Activated T-cell treated with anti-CD3 and anti-CD28 coated beads, Interleukin-2, amount 50 U/mL, for 72 hours (primary cell): ENCODE results near the gene NBAS. TPM values are rescaled to one million over a fixed set of nuclear protein-coding genes. Genes with fewer than 3 reads are reported as not detected.
"Not testable (repeated sequence)": the region's sequence is repeated elsewhere in the genome, so short reads cannot be mapped to it uniquely, and the experiment has no call there.

Experiments used
- ATAC-seq, 2 donors: fragments of 150-1000 bp; cut with Tn5 transposase; replicated peaks in 1 of 2; 2 replicates each; pipeline ENCODE4 v1.10.0; 2021; ENCODE audit warnings: moderate library complexity in 2 of 2, mild to moderate bottlenecking in 1 of 2
- DNase-seq, 2 donors: peaks; one replicate each; pipeline ENCODE4 v3.0.0; 2021 to 2022; ENCODE audit warnings: mixed read lengths in 1 of 2
- H3K27ac Mint-ChIP-seq: one replicate; pipeline ENCODE4 v1.8.0; 2022; ENCODE audit warnings: mild to moderate bottlenecking, moderate library complexity, mixed read lengths
- H3K27me3 Mint-ChIP-seq: one replicate; pipeline ENCODE4 v1.8.0; 2022; ENCODE audit warnings: low read depth, mixed read lengths
- H3K36me3 Mint-ChIP-seq, 2 donors: one replicate each; pipeline ENCODE4 v1.8.0; 2022; ENCODE audit warnings: mixed read lengths in 2 of 2, mild to moderate bottlenecking in 1 of 2; ENCODE audit not compliant: insufficient read depth in 2 of 2
- H3K4me1 Mint-ChIP-seq: one replicate; pipeline ENCODE4 v1.8.0; 2022; ENCODE audit warnings: low read depth, mixed read lengths
- H3K4me3 Mint-ChIP-seq, 2 donors: one replicate each; pipeline ENCODE4 v1.8.0; 2022; ENCODE audit warnings: mild to moderate bottlenecking in 2 of 2, mixed read lengths in 2 of 2, moderate library complexity in 2 of 2
- H3K9me3 Mint-ChIP-seq, 2 donors: one replicate each; pipeline ENCODE4 v1.8.0; 2022; ENCODE audit warnings: mixed read lengths in 2 of 2
- total RNA-seq, 2 donors: library from RNA; stranded (reverse); gene quantifications; one replicate each; pipeline ENCODE4 v1.2.3, GENCODE V29; 2022

Gene NBAS
- total RNA-seq, 2 donors from 2014 or later: 45.9 to 50.8 TPM

DNA sequence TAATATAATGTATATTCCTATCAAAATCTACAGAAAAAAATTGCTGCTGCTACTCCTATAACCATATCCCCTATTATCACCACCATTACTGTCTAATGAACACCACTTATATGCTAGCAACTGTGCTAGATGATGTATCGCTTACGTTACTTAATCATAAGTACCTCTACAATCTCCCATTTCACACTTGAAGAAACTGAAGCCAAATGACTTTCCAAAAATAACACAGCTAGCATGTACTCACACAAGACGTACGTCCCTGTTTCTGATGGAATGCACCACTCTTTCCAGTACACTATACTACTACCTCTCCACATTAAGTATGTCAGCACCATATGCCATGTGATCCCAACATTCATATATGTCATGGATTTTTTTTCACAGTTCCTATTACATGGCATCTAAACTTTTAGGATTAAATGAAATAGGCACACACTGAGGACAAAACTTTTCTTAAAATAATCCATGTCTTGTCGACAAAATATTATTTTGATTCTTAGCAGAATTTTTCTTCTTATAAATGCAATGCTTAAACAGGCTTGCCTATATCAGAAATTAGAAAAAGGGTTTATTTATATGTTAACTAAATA is 112.8 kb downstream of the NBAS start:
- ATAC-seq: no peak
- DNase-seq: no peak
- Mint-ChIP-seq H3K4me3 (no peak overlapping the region), H3K4me1 (no peaks in the 10 kb centered on the region), H3K9me3 (peaks cover 0 to 5% of the 10 kb centered on the region in 2 donors), H3K27me3 (no peaks in the 10 kb centered on the region), H3K27ac (no peak overlapping the region), H3K36me3 (peaks cover 7 to 21% of the 10 kb centered on the region in 2 donors)

DNA sequence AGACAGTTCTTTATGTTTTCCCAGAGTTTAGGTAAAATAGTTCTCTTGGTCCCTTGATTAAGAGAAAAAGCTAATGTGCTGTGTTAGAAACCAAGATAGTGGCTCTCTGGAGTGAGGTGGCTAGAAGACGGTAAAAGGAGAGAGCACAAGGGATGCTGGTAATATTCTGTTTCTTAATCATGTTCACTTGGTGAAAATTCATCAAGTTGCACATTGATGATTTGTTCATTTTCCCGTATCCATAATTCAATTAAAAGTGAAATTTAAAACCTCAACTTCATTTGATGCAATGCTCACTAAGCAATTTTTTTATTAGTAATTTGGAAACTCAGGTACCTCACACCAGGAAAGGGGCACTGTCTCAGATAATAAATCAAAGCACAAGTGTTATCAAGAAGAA is 113.8 kb downstream of the NBAS start:
- DNase-seq (no peak), ATAC-seq (no peak)
- H3K4me3 Mint-ChIP-seq: no peak overlapping the region
- H3K36me3 Mint-ChIP-seq: peaks cover 7 to 17% of the 10 kb centered on the region in 2 donors
- H3K27ac Mint-ChIP-seq: no peak overlapping the region
- H3K4me1 Mint-ChIP-seq: no peaks in the 10 kb centered on the region
- peaks cover 0 to 5% of the 10 kb centered on the region in 2 donors for H3K9me3 Mint-ChIP-seq
- H3K27me3 Mint-ChIP-seq: no peaks in the 10 kb centered on the region

DNA sequence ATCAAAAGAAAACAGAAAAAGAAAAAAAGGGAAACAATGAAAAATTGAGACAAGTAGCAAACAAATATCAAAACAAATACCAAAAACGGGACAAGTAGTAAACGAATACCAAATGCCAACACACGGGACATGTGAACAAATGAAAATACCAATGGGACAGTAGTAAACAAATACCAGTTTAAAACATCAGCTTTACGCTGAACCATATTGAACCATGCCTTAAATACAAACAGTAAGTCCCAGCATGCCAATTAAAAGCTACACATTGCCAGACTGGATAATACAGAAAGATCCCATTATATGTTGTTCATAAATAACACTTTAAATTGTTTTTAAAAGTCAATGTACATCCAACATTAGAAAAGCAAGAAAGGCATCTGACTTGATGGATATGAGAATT is 114.2 kb downstream of the NBAS start:
- Mint-ChIP-seq H3K27ac (no peak overlapping the region), H3K36me3 (peaks cover 7 to 18% of the 10 kb centered on the region in 2 donors), H3K27me3 (no peaks in the 10 kb centered on the region), H3K4me3 (no peak overlapping the region), H3K4me1 (no peaks in the 10 kb centered on the region), H3K9me3 (peaks cover 0 to 5% of the 10 kb centered on the region in 2 donors)
- no peak for DNase-seq
- no peak for ATAC-seq

DNA sequence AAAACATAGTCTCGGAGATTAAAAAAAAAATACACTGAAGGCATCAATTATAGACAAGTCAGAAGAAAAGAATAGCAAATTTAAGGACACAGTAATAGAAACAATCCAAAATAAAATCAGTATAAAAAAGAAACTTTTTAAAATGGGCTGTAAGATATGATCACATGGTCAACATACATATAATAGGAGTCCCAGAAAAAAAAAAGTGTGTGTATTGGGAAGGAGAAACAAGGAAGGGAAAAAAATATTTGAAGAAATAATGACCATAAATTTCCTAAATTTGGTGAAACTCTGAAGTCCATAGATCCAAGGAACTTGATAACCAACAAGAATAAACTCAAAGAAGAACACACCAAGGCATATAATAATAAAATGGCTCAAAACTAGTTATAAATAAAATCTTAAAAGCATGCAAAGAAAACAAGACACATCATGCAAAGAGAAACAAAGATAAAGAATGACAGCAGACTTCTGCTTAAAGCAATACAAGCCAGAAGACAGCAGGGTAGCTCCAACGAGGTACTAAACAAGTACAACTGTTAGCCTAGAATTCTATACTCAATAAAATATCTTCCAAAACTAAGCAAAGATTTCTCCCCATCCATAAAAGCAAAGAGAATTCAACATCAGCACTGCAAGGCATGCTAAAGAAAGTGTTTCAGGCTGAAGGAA is 115.1 kb downstream of the NBAS start:
- H3K4me1 Mint-ChIP-seq: no peaks in the 10 kb centered on the region
- H3K27ac Mint-ChIP-seq: no peak overlapping the region
- no peak overlapping the region for H3K4me3 Mint-ChIP-seq
- DNase-seq (no peak), ATAC-seq (no peak)
- peaks cover 7 to 13% of the 10 kb centered on the region in 2 donors for H3K36me3 Mint-ChIP-seq
- H3K27me3 Mint-ChIP-seq: no peaks in the 10 kb centered on the region
- peaks cover 0 to 5% of the 10 kb centered on the region in 2 donors for H3K9me3 Mint-ChIP-seq

DNA sequence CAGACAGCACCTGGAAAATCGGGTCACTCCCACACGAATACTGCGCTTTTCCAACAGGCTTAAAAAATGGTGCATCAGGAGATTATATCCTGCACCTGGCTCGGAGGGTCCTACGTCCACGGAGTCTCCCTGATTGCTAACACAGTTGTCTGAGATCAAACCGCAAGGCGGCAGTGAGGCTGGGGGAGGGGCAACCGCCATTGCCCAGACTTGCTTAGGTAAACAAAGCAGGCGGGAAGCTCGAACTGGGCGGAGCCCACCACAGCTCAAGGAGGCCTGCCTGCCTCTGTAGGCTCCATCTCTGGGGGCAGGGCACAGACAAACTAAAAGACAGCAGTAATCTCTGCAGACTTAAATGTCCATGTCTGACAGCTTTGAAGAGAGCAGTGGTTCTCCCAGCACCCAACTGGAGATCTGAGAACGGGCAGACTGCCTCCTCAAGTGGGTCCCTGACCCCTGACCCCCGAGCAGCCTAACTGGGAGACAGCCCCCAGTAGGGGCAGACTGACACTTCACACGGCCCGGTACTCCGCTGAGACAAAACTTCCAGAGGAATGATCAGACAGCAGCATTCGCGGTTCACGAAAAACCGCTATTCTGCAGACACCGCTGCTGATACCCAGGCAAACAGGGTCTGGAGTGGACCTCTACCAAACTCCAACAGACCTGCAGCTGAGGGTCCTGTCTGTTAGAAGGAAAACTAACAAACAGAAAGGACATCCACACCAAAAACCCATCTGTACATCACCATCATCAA is 121.2 kb downstream of the NBAS start:
- H3K27ac Mint-ChIP-seq, DNase-seq, H3K36me3 Mint-ChIP-seq, H3K9me3 Mint-ChIP-seq, H3K4me3 Mint-ChIP-seq, ATAC-seq, H3K27me3 Mint-ChIP-seq: not testable (repeated sequence)
- H3K4me1 Mint-ChIP-seq: peaks cover 17% of the 10 kb centered on the region

DNA sequence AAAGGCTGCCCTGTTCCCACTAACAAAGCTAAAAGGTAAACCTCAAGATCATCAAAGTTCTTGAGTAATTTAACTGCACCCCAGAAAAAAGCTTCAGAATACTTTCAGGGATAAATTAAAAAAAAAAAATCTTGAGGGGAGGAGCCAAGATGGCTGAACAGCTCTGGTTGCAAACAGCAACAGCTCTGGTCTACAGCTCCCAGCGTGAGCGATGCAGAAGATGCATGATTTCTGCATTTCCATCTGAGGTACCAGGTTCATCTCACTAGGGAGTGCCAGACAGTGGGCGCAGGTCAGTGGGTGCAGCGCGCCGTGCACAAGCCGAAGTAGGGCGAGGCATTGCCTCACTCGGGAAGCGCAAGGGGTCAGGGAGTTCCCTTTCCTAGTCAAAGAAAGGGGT is 121.8 kb downstream of the NBAS start:
- not testable (repeated sequence) for H3K9me3 Mint-ChIP-seq, H3K27me3 Mint-ChIP-seq, H3K4me3 Mint-ChIP-seq, H3K27ac Mint-ChIP-seq, H3K36me3 Mint-ChIP-seq, ATAC-seq, DNase-seq
- H3K4me1 Mint-ChIP-seq: peaks cover 17% of the 10 kb centered on the region

DNA sequence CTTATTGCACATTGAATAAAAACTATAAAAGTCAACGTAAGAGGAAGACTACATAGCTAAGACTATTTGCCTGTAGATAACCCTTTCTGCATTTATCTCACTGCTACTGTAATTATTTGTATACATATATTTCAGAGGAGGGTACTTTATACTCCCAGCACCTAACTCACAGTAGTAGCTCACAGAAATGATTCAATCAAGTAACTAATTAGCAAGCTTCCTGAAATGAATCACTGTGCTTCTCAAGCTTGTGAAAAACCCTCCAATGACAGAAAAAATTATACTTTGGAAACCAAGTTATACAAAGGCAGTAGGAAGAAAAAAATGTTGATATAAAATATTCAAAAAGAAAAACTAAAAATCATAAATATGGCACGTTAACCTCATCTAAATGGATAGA is 124.9 kb downstream of the NBAS start:
- Mint-ChIP-seq H3K36me3 (peaks cover 1 to 4% of the 10 kb centered on the region in 2 donors), H3K4me3 (no peak overlapping the region), H3K27me3 (no peaks in the 10 kb centered on the region), H3K4me1 (peaks cover 17% of the 10 kb centered on the region), H3K9me3 (no peaks in the 10 kb centered on the region), H3K27ac (no peak overlapping the region)
- DNase-seq (no peak), ATAC-seq (peak in 1 of 2 donors; percentile 39)

DNA sequence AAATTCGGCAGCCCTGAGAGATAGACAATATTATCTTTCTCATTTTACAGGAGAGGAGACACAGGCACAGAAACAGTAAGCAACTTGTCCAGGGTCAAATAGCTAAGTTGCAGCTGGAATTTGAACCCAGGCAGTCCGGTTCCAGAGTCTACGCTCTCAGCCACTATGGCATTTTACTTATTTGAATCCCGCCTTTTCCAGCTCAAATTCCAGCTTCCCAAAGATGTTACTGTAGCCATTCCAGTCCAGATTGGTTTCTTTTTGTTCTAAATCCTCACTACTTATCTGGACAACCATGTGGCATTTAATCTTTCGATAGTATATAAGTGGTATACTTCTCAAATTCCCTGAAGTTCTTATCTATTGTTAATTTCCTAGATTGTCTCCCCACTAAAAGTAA is 125.7 kb downstream of the NBAS start:
- DNase-seq (no peak), ATAC-seq (no peak)
- H3K9me3 Mint-ChIP-seq: no peaks in the 10 kb centered on the region
- H3K27me3 Mint-ChIP-seq: no peaks in the 10 kb centered on the region
- H3K27ac Mint-ChIP-seq: no peak overlapping the region
- peaks cover 17% of the 10 kb centered on the region for H3K4me1 Mint-ChIP-seq
- peaks cover 1 to 4% of the 10 kb centered on the region in 2 donors for H3K36me3 Mint-ChIP-seq
- no peak overlapping the region for H3K4me3 Mint-ChIP-seq

DNA sequence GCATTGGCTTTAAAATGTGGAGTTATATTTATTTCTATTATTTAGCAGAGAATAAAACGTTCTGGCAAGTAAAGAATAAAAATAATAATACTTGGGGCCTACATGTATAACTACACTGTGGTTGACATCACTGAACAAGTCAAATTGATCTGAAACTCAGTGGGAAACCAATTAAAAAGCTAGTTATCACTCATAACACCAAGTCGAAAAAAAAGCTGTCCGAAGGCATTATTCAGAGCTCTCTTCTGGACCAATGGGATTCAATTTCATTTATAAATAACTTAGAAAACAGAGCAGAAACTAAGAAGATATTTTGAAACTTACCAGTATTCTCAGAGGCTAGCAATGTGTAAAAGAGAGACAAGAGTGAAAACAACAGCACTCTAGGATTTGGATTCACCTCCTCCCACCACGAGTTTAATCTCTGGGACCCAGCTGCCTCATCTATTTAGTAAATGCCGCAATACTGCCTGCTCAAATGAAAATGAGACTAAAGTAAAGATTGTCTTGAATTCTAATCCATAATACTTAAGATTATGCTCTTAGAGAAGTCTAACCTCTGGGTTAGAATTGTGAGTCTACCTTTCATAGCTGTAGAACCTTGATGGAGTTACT is 128.4 kb downstream of the NBAS start:
- Mint-ChIP-seq H3K27me3 (no peaks in the 10 kb centered on the region), H3K36me3 (peaks cover 0 to 1% of the 10 kb centered on the region in 2 donors), H3K9me3 (no peaks in the 10 kb centered on the region)

DNA sequence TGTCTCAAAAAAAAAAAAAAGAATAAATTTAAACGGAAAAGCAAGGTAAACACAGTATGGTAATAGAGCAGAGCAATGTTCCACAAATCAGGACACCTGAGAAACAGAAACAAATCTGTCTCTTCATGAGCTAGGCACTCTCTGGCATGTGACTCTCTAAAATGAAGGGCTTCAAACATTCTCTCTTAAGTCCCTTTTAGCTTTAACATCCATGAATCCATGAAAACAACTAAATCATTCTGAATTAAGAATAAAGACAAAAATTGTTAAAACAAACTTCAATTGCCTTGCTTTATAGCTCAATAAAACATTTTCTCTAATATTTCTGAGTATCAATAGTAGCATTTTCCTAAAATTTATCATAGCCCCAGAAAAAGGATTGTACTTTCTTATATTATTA is 132.1 kb downstream of the NBAS start:
- H3K4me3 Mint-ChIP-seq: no peak overlapping the region
- ATAC-seq (no peak), DNase-seq (no peak)
- no peak overlapping the region for H3K27ac Mint-ChIP-seq
- no peaks in the 10 kb centered on the region for H3K9me3 Mint-ChIP-seq
- H3K36me3 Mint-ChIP-seq: peaks cover 0 to 1% of the 10 kb centered on the region in 2 donors
- H3K4me1 Mint-ChIP-seq: no peaks in the 10 kb centered on the region
- no peaks in the 10 kb centered on the region for H3K27me3 Mint-ChIP-seq

More for the DNA sequence above, 128.4 kb downstream of the NBAS start:
- no peak for DNase-seq
- no peak overlapping the region for H3K27ac Mint-ChIP-seq
- no peak for ATAC-seq
- H3K4me3 Mint-ChIP-seq: no peak overlapping the region
- H3K4me1 Mint-ChIP-seq: peaks cover 12% of the 10 kb centered on the region

DNA sequence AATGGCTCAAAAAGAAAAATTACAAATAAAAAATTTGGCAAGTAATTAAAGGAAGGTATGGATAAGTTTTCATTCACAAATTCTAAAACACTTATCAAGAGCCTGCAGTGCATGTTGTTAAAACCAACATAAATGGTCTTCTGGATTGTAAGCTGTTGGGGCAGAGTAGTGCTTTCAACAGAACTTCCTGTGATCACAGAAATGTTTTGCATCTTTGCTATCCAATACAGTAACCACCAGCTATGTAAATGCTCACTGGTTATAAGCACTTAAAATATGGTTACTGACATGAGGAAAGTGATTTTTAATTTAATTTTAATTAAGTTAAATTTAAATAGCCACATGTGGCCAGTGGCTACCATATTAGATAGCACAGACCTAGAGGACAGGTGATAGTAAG is 133.1 kb downstream of the NBAS start:
- Mint-ChIP-seq H3K4me3 (no peak overlapping the region), H3K9me3 (no peaks in the 10 kb centered on the region), H3K27me3 (no peaks in the 10 kb centered on the region), H3K4me1 (no peaks in the 10 kb centered on the region), H3K36me3 (peaks cover 0 to 1% of the 10 kb centered on the region in 2 donors), H3K27ac (no peak overlapping the region)
- no peak for DNase-seq
- no peak for ATAC-seq

DNA sequence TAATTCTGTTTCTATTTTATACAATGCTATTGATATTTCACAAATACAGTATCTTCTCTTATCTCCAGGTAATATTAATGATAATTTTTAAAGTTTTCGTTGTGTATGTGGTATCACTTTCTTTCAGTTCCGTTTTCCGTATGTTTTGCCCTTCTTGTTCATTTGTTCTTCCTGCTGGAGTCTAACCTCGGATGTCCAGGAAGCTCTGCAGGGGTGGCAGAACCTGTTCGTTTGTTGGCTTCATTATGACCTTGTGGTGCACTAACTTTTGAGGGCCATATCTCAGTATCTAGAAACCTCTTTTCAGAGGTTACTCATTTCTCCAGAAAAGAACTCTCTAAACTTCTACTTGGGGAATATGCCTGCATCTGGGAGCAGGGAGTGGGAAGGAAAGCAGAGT is 134.5 kb downstream of the NBAS start:
- no peak for ATAC-seq
- peaks cover 0 to 1% of the 10 kb centered on the region in 2 donors for H3K36me3 Mint-ChIP-seq
- peak overlapping the region; percentile 41 for H3K27ac Mint-ChIP-seq
- H3K4me1 Mint-ChIP-seq: no peaks in the 10 kb centered on the region
- H3K9me3 Mint-ChIP-seq: no peaks in the 10 kb centered on the region
- H3K4me3 Mint-ChIP-seq: no peak overlapping the region
- H3K27me3 Mint-ChIP-seq: no peaks in the 10 kb centered on the region
- DNase-seq: no peak

DNA sequence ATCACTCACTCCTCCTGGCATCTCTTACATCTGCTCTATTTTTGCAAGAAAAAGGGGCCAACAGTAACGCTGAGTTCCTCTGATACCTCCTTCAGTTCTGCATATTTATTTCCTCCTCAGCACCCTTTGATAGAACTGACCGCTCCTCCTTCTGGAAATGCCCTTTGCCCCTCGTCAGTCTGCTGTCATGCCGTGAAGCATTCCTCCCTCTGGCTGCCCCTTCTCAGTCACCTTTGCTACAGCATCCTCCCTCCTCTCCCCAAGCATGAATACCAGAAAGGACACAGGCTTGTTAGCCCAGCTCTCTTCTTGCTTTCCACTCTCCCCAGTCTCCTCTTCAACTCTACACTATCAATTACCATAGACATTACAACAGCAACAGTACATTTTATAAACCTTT is 135.4 kb downstream of the NBAS start:
- no peaks in the 10 kb centered on the region for H3K9me3 Mint-ChIP-seq
- no peak overlapping the region for H3K4me3 Mint-ChIP-seq
- no peaks in the 10 kb centered on the region for H3K4me1 Mint-ChIP-seq
- H3K27me3 Mint-ChIP-seq: no peaks in the 10 kb centered on the region
- DNase-seq (no peak), ATAC-seq (no peak)
- peaks cover 0 to 1% of the 10 kb centered on the region in 2 donors for H3K36me3 Mint-ChIP-seq
- H3K27ac Mint-ChIP-seq: no peak overlapping the region
